ENCODE data around the gene ZNF664.

The ZNF664 gene

DNA sequence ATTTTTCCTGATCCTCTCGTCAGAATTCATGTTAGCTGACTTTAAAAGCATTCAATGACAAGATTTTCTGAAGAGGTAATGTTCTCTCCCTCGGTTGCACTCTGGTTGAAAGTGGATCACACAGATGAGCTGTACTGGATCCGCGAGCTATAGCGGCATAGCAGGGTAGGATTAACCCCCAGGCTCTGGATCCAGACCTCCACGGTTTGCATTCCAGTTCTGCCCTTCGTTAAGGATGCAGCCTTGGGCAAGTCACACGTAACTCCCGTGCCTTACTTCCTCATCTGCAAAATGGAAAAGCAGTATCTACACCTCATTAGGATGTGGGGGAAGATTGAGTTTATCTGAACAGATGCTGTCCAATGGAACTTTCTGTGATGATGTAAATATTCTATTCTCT, 14.1 kb upstream of the ZNF664 start:
- DNase-seq (ENCODE audit: low spot score) = no peak

DNA sequence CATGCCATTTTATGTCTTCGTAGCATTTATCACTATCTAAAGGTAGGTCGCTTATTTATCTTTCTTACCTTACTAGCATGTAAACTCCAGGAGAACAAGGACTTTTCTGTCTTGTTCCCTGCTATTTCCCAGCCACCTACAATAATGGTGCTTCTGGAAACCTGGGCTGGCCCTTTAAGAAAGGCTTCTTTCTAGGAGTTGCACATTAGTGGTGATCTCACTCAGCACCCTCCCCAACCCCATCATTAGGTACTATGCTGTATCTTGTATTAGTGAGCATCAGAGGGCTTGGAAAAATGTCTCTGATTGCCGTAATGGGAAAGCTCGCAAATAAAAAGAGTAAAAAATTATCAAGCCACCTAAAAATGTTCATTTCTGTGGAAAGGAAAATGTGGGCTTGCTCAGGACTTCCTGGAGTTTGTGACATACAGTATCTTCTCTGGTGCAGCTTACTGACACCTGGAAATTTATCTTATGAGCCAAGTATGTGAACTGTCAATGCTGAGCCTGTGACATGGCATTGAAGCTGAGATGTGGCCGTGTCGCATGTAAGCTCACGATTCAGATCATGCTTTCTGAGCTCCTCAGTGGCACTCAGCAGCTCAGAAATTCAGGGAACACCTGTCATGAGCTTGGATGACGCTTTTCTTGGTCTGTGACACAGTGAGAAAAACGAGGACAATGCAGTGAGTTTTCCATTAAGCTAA, 12.8 kb upstream of the ZNF664 start:
- DNase-seq (ENCODE audit: low spot score) = no peak

- DNase-seq (ENCODE audit: low spot score) = no peak
Measured at GRCh38 chr12:123960856-123961255, 12.2 kb upstream of the ZNF664 start.

DNA sequence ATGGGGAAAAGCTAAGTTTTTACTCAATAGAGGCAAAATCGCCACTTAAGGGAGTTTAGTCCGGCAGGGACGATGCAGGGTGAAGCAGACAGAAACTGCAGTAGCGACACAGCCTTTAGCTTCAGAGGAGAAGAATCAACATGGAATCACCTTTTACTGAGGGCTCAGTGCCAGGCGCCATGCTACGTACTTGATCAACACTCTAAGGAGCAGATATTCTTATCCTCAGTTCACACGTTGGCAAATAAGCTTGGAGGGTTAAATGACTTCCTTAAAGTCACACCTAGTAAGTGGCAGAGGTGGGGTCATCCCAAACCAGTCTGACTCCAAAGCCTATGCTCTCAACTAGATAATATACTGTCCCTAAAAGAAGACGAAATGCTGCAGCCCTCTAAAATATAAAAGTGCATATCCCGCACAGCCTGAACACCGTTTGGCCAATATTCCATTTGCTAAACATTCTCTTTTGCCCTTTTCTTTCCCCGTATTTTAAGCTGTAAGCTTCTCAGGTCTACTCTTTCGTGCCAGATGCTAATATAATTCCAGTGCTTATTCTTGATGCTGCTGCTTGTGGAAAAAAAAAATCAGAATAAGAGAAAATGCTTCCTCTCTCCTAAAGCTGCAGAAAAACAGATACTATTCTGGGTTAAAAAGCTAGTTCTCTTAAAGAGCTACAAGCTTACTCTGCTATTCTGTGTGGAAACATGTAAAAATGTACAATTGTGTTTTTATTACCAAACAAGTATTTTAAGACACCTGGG, 11.2 kb upstream of the ZNF664 start:
- no peak for DNase-seq (ENCODE audit: low spot score)

- DNase-seq (ENCODE audit: low spot score) = no peak
Measured at GRCh38 chr12:123962513-123962912, 10.5 kb upstream of the ZNF664 start.

GRCh38 chr12:123963821-123964220, 9.2 kb upstream of the ZNF664 start:
- no peak for DNase-seq (ENCODE audit: low spot score)

DNA sequence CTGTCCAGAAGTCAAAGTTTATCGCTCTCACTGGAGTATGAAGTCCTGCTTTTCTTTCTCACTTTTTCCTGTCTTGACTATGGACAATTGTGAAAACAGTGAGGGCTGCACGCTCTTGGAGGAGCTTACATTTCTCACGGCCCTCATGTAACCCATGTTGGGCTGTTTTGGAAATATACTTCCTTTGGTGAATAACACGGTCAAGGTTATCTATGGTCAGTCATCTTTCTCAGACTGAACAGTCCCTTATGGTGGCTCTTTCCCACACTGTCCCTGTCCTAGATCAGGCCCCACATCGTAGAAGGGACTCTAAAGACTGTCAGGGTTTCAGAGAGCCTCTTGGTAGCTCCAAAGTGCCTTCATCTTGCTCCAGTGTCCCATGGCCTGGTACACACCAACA, 7.6 kb upstream of the ZNF664 start:
- DNase-seq (ENCODE audit: low spot score) = no peak

DNA sequence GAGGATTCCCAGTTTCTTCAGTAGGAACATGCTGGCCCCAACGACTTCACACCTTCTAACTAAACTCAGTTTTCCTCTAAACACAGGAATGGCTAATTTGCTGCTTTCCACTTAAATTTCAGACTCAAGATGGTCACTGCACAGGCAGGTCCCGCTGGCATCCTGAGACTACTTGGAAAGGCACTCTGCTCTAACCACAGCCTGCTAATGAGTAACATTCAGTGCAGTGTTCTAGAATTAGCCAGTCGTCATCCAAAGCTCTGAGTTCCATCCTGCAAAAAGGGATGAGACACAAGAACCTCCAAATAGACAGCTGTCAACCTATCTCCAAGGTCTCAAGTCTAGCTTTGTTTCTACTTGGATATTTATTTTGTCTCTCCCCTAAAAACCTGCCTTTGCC, 6.4 kb upstream of the ZNF664 start:
- DNase-seq (ENCODE audit: low spot score) = no peak

- DNase-seq (ENCODE audit: low spot score) = no peak
Measured at GRCh38 chr12:123967121-123967586, 5.9 kb upstream of the ZNF664 start.

GRCh38 chr12:123971449-123971769, 1.6 kb upstream of the ZNF664 start:
- DNase-seq (ENCODE audit: low spot score) = no peak

GRCh38 chr12:123971770-123972456, 1.1 kb upstream of the ZNF664 start:
- peak; percentile 20 for DNase-seq (ENCODE audit: low spot score)

- DNase-seq (ENCODE audit: low spot score) = no peak
Measured at GRCh38 chr12:123973552-123974341, 732 bp downstream of the ZNF664 start.

DNA sequence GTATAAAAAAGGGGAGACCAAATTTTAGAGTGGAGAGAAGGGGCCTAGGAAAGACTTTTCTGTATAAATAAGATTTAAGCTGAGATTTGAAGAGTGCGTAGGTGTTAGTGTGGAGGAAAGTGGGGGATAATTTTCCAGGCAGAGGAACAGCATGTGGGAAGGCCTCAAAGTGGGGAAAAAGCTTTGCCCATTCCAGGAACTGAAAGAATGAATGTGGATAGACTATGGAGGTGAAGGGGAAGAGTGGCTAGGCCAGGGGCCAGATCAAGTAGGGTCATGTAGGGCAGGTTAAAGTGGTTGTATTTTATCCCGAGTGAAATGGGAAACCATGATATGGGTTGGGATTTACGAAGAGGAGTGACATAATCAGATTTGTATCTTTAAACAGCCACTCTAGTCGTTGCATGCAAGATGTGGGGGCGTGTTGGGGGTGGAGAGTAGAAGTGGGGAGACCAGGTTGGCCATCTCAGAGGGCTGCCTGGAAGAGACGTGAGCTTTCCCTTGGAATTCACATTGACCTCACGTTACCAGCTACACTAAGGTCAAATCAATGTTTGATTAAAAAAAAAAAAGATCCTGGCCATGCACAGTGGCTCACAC, 3.3 kb downstream of the ZNF664 start:
- DNase-seq (ENCODE audit: low spot score) = no peak

DNA sequence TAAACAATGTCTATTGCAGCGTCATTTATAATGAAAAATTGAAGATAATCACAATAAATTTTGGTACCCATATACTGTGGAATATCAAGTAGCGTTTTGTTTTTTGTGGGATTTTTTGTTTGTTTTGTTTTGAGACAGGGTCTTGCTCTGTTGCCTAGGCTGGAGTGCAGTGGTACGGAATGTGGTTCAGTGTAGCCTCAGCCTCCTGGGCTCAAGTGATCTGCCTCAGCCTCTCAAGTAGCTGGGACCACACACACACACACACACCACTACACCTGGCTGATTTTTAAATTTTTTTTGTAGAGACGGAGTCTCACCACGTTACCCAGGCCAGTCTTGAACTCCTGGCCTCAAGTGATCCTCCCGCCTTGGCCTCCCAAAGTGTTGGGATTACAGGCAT, 6.6 kb downstream of the ZNF664 start:
- DNase-seq (ENCODE audit: low spot score) = no peak

DNA sequence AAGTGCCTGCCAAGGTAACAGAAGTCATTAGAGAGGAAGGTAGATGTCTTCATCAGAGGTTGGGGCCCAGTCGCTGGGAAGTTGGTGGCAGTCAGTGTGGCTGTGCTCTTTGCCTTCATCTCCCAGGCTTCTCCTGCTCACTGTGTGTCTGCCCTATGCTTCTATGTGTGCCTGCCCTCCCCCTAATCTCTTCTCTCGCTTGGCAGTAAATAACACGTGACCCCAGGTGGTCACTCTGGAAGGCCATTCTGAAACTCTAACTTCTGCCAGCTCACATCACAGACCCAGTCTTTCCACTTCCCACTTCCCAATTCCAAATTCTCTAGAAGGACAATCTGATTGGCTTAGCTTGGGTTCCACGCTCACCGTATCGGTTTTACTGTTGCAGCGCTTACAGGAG, 9.3 kb downstream of the ZNF664 start:
- no peak for DNase-seq (ENCODE audit: low spot score)

GRCh38 chr12:123983822-123984485, 10.9 kb downstream of the ZNF664 start:
- DNase-seq (ENCODE audit: low spot score) = peak; percentile 62

GRCh38 chr12:123984903-123985302, 11.9 kb downstream of the ZNF664 start:
- DNase-seq (ENCODE audit: low spot score) = no peak

- DNase-seq (ENCODE audit: low spot score) = no peak
Measured at GRCh38 chr12:123986374-123986965, 13.5 kb downstream of the ZNF664 start.

DNA sequence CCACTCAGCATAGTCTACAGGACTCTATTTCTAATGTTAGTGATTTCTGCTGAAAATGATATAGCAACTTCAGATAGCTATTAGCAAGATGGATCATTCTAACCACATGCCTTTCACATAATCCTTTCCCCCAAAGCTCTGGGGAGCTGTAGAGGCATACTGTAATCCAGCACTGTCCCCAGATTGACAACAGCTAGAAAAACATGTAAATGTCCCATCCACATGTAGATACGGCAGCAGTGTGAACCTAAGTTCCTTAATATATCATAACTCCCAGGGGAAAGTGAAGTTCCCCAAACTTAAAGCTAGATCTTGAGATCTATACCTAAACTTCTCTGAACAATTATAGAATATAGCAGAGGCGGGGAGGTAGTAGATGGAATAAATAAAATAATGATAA, 14.0 kb downstream of the ZNF664 start:
- DNase-seq (ENCODE audit: low spot score) = no peak

- DNase-seq (ENCODE audit: low spot score) = no peak
Measured at GRCh38 chr12:123989168-123989567, 16.2 kb downstream of the ZNF664 start.

- DNase-seq (ENCODE audit: low spot score) = no peak
Measured at GRCh38 chr12:123989753-123990152, 16.7 kb downstream of the ZNF664 start.
